ENCODE data around the gene MBLAC1. TPM values are rescaled to one million over a fixed set of nuclear protein-coding genes. Genes with fewer than 3 reads are reported as not detected.
A peak's percentile ranks its signal among the peaks of the same experiment; 100 is the strongest.

Gene MBLAC1
- total and polyA plus RNA-seq, 4 donors, result 1.4 to 2.3 (median 1.8) TPM

GRCh38 chr7:100115026-100115425 is 11.7 kb upstream of the MBLAC1 start:
- Histone ChIP-seq H3K27ac (ENCODE audit: low read depth in 1 of 2, low read length in 2 of 2) (no peak overlapping the region), H3K9me3 (ENCODE audit: control insufficient read depth, low read length) (no peaks in the 10 kb centered on the region), H3K4me1 (ENCODE audit: control insufficient read depth in 1 of 2, insufficient read depth in 2 of 2, low read length in 2 of 2) (no peaks in the 10 kb centered on the region), H3K4me3 (ENCODE audit: low read length in 2 of 2) (no peak overlapping the region), H3K36me3 (ENCODE audit: control insufficient read depth in 1 of 2, insufficient read depth in 2 of 2, low read length in 1 of 2) (peaks cover 0 to 2% of the 10 kb centered on the region in 2 donors), H3K27me3 (ENCODE audit: control insufficient read depth in 1 of 2, insufficient read depth in 2 of 2, low read length in 1 of 2) (no peaks in the 10 kb centered on the region)
- DNase-seq, result no peak
- no peak for ATAC-seq (ENCODE audit: low FRiP score)
- intact Hi-C loops (cut with DNase I), result no loop called here
- 91 to 97% methylated on average over 7 of the region's 7 CpGs for WGBS, 2 donors

GRCh38 chr7:100118388-100119071 is 8.2 kb upstream of the MBLAC1 start:
- no peak for ATAC-seq (ENCODE audit: low FRiP score)
- Histone ChIP-seq H3K27me3 (ENCODE audit: control insufficient read depth in 1 of 2, insufficient read depth in 2 of 2, low read length in 1 of 2) (no peaks in the 10 kb centered on the region), H3K4me1 (ENCODE audit: control insufficient read depth in 1 of 2, insufficient read depth in 2 of 2, low read length in 2 of 2) (peaks cover 0 to 2% of the 10 kb centered on the region in 2 donors), H3K27ac (ENCODE audit: low read depth in 1 of 2, low read length in 2 of 2) (no peak overlapping the region), H3K4me3 (ENCODE audit: low read length in 2 of 2) (peak overlapping the region; percentile 55 to 73), H3K36me3 (ENCODE audit: control insufficient read depth in 1 of 2, insufficient read depth in 2 of 2, low read length in 1 of 2) (no peaks in the 10 kb centered on the region), H3K9me3 (ENCODE audit: control insufficient read depth, low read length) (no peaks in the 10 kb centered on the region)
- 17 to 21% methylated on average over 18 of the region's 18 CpGs for WGBS, 2 donors
- intact Hi-C loops (cut with DNase I), result loop anchor here in 1 of 2 donors (2.0 kb wide), 1 partner anchor 18 kb away; the partner anchor contains the start of genes AP4M1 and MCM7
- DNase-seq, result peak in 1 of 2 donors; percentile 46

GRCh38 chr7:100119072-100119969 is 7.4 kb upstream of the MBLAC1 start, which contains the start of the genes CNPY4 and TAF6:
Gene CNPY4, plus strand, starts transcription at chr7:100119634. Its CDS starts 111 bp downstream, at chr7:100119745.
Gene TAF6, minus strand, starts transcription at chr7:100119358. Its CDS starts 5,149 bp downstream, at chr7:100114209.
- 0% methylated on average over 49 of the region's 49 CpGs for WGBS, 2 donors
- peak within 1 kb of the TSS in 1 of 2 donors; percentile 29 for H3K27ac ChIP-seq (ENCODE audit: low read depth in 1 of 2, low read length in 2 of 2)
- peak within 1 kb of the TSS; percentile 71 to 73 for H3K4me3 ChIP-seq (ENCODE audit: low read length in 2 of 2)
- H3K9me3 ChIP-seq (ENCODE audit: control insufficient read depth, low read length), result no peaks in the 10 kb centered on the region
- H3K36me3 ChIP-seq (ENCODE audit: control insufficient read depth in 1 of 2, insufficient read depth in 2 of 2, low read length in 1 of 2), result no peaks in the 10 kb centered on the region
- peak; percentile 97 to 99 for DNase-seq
- no peaks in the 10 kb centered on the region for H3K27me3 ChIP-seq (ENCODE audit: control insufficient read depth in 1 of 2, insufficient read depth in 2 of 2, low read length in 1 of 2)
- ATAC-seq (ENCODE audit: low FRiP score), result peak; percentile 97
- intact Hi-C loops (cut with DNase I), result loop anchor here in 1 of 2 donors (2.0 kb wide), 1 partner anchor 19 kb away; the partner anchor contains the start of genes AP4M1 and MCM7
- peaks cover 0 to 2% of the 10 kb centered on the region in 2 donors for H3K4me1 ChIP-seq (ENCODE audit: control insufficient read depth in 1 of 2, insufficient read depth in 2 of 2, low read length in 2 of 2)

GRCh38 chr7:100119970-100120732 is 6.6 kb upstream of the MBLAC1 start:
- H3K36me3 ChIP-seq (ENCODE audit: control insufficient read depth in 1 of 2, insufficient read depth in 2 of 2, low read length in 1 of 2), result no peaks in the 10 kb centered on the region
- intact Hi-C loops (cut with DNase I), result loop anchor here in 1 of 2 donors (2.0 kb wide), 1 partner anchor 19 kb away; the partner anchor contains the start of genes AP4M1 and MCM7
- 10 to 11% methylated on average over 19 of the region's 19 CpGs for WGBS, 2 donors
- DNase-seq, result peak; percentile 78 to 84
- ATAC-seq (ENCODE audit: low FRiP score), result peak; percentile 83
- H3K9me3 ChIP-seq (ENCODE audit: control insufficient read depth, low read length), result no peaks in the 10 kb centered on the region
- H3K27me3 ChIP-seq (ENCODE audit: control insufficient read depth in 1 of 2, insufficient read depth in 2 of 2, low read length in 1 of 2), result no peaks in the 10 kb centered on the region
- peak overlapping the region; percentile 55 to 71 for H3K4me3 ChIP-seq (ENCODE audit: low read length in 2 of 2)
- H3K27ac ChIP-seq (ENCODE audit: low read depth in 1 of 2, low read length in 2 of 2), result peak overlapping the region in 1 of 2 donors; percentile 29
- H3K4me1 ChIP-seq (ENCODE audit: control insufficient read depth in 1 of 2, insufficient read depth in 2 of 2, low read length in 2 of 2), result peaks cover 0 to 2% of the 10 kb centered on the region in 2 donors

GRCh38 chr7:100120733-100121036 is 6.1 kb upstream of the MBLAC1 start:
- ATAC-seq (ENCODE audit: low FRiP score), result no peak

GRCh38 chr7:100122067-100122466 is 4.7 kb upstream of the MBLAC1 start:
- 70 to 74% methylated on average over 12 to 13 of the region's 13 CpGs for WGBS, 2 donors
- intact Hi-C loops (cut with DNase I), result no loop called here
- ATAC-seq (ENCODE audit: low FRiP score) (no peak), DNase-seq (no peak)
- no peaks in the 10 kb centered on the region for H3K36me3 ChIP-seq (ENCODE audit: control insufficient read depth in 1 of 2, insufficient read depth in 2 of 2, low read length in 1 of 2)
- no peaks in the 10 kb centered on the region for H3K27me3 ChIP-seq (ENCODE audit: control insufficient read depth in 1 of 2, insufficient read depth in 2 of 2, low read length in 1 of 2)
- no peak overlapping the region for H3K4me3 ChIP-seq (ENCODE audit: low read length in 2 of 2)
- peaks cover 0 to 2% of the 10 kb centered on the region in 2 donors for H3K4me1 ChIP-seq (ENCODE audit: control insufficient read depth in 1 of 2, insufficient read depth in 2 of 2, low read length in 2 of 2)
- H3K9me3 ChIP-seq (ENCODE audit: control insufficient read depth, low read length), result no peaks in the 10 kb centered on the region
- no peak overlapping the region for H3K27ac ChIP-seq (ENCODE audit: low read depth in 1 of 2, low read length in 2 of 2)

More at GRCh38 chr7:100120733-100121036, 6.1 kb upstream of the MBLAC1 start:
- DNase-seq, result no peak
- WGBS, 2 donors, result 13 to 19% methylated on average over 1 of the region's 1 CpG
- Histone ChIP-seq H3K9me3 (ENCODE audit: control insufficient read depth, low read length) (no peaks in the 10 kb centered on the region), H3K36me3 (ENCODE audit: control insufficient read depth in 1 of 2, insufficient read depth in 2 of 2, low read length in 1 of 2) (no peaks in the 10 kb centered on the region), H3K4me3 (ENCODE audit: low read length in 2 of 2) (no peak overlapping the region), H3K27me3 (ENCODE audit: control insufficient read depth in 1 of 2, insufficient read depth in 2 of 2, low read length in 1 of 2) (no peaks in the 10 kb centered on the region), H3K27ac (ENCODE audit: low read depth in 1 of 2, low read length in 2 of 2) (peak overlapping the region in 1 of 2 donors; percentile 2), H3K4me1 (ENCODE audit: control insufficient read depth in 1 of 2, insufficient read depth in 2 of 2, low read length in 2 of 2) (peaks cover 0 to 2% of the 10 kb centered on the region in 2 donors)
- intact Hi-C loops (cut with DNase I), result no loop called here

GRCh38 chr7:100122568-100122967 is 4.2 kb upstream of the MBLAC1 start:
- no peaks in the 10 kb centered on the region for H3K9me3 ChIP-seq (ENCODE audit: control insufficient read depth, low read length)
- WGBS, 2 donors, result 90 to 100% methylated on average over 1 of the region's 1 CpG
- H3K4me1 ChIP-seq (ENCODE audit: control insufficient read depth in 1 of 2, insufficient read depth in 2 of 2, low read length in 2 of 2), result peaks cover 0 to 2% of the 10 kb centered on the region in 2 donors
- no peaks in the 10 kb centered on the region for H3K36me3 ChIP-seq (ENCODE audit: control insufficient read depth in 1 of 2, insufficient read depth in 2 of 2, low read length in 1 of 2)
- H3K27ac ChIP-seq (ENCODE audit: low read depth in 1 of 2, low read length in 2 of 2), result no peak overlapping the region
- intact Hi-C loops (cut with DNase I), result no loop called here
- H3K4me3 ChIP-seq (ENCODE audit: low read length in 2 of 2), result no peak overlapping the region
- no peak for DNase-seq
- H3K27me3 ChIP-seq (ENCODE audit: control insufficient read depth in 1 of 2, insufficient read depth in 2 of 2, low read length in 1 of 2), result no peaks in the 10 kb centered on the region
- no peak for ATAC-seq (ENCODE audit: low FRiP score)

Measured in aorta (tissue), 5 donors.